Esophagus muscularis mucosa (tissue), 4 donors: ENCODE results near the gene SMIM22. TPM values are rescaled to one million over a fixed set of nuclear protein-coding genes. Genes with fewer than 3 reads are reported as not detected.

Experiments
- DNase-seq: peaks from one replicate; pipeline ENCODE4 v3.0.0-alpha.2; 2017; ENCODE audit errors: extremely low spot score
- H3K27ac ChIP-seq, 4 donors: fragments of 200-600 bp; sonication (generic); replicated peaks in 1 of 4; 1 replicate in 3 of 4; 2 replicates in 1 of 4; pipeline ENCODE4 v1.5.1; 2016 to 2019; ENCODE audit warnings: mild to moderate bottlenecking in 1 of 4
- H3K27me3 ChIP-seq, 4 donors: fragments of 200-600 bp; sonication (generic); one replicate each; pipeline versions ENCODE4 v1.5.1 to v1.6.0; 2016 to 2019
- H3K36me3 ChIP-seq, 4 donors: fragments of 200-600 bp; sonication (generic); one replicate each; pipeline ENCODE4 v1.5.1; 2016 to 2019
- H3K4me1 ChIP-seq, 4 donors: fragments of 200-600 bp; sonication (generic); one replicate each; pipeline ENCODE4 v1.5.1; 2016 to 2019
- H3K4me3 ChIP-seq, 4 donors: fragments of 200-600 bp; sonication (generic); 1 replicate in 2 of 4; 2 replicates in 2 of 4; pipeline ENCODE4 v1.5.1; 2016 to 2019; ENCODE audit warnings: mild to moderate bottlenecking in 4 of 4, moderate library complexity in 1 of 4
- H3K9me3 ChIP-seq, 4 donors: fragments of 200-600 bp; sonication (generic); 1 replicate in 3 of 4; 2 replicates in 1 of 4; pipeline ENCODE4 v1.5.1; 2016 to 2019
- CTCF ChIP-seq, 3 experiments: fragments of 200-600 bp in 2 of 3; fragments of 450-650 bp in 1 of 3; sonication (generic) in 2 of 3; IDR thresholded peaks; one replicate each; pipeline ENCODE4 v1.5.1; 2017 to 2019; ENCODE audit warnings: antibody characterized with exemption in 3 of 3, mild to moderate bottlenecking in 2 of 3, moderate library complexity in 1 of 3
- EP300 ChIP-seq: sonication (generic); formaldehyde crosslinking; IDR thresholded peaks from one replicate; pipeline ENCODE4 v1.6.1; 2017; ENCODE audit warnings: antibody characterized with exemption
- POLR2A ChIP-seq: fragments of 450-650 bp; IDR thresholded peaks from one replicate; pipeline ENCODE4 v1.6.1; 2017; ENCODE audit warnings: antibody characterized with exemption, moderate library complexity, mild to moderate bottlenecking, low read depth
- POLR2AphosphoS5 ChIP-seq, 2 donors: sonication (generic); formaldehyde crosslinking; IDR thresholded peaks; one replicate each; pipeline ENCODE4 v1.6.1; 2017; ENCODE audit warnings: antibody characterized with exemption in 2 of 2
- WGBS: methylation state at CpG from one replicate; pipeline ENCODE4 v1.1.5; 2018; 5-methylcytosine and 5-hydroxymethylcytosine counted together
- intact Hi-C: fragments of 100-400 bp; cut with DNase I; formaldehyde crosslinking; loops from one replicate; pipeline ENCODE4 v1.15.1; 2023
- total RNA-seq, 4 donors: library from RNA; depleted of rRNA; stranded (reverse); fragments of >200 nt; gene quantifications; one replicate each; pipeline versions ENCODE4 v1.1.0 to v1.2.1, GENCODE V29; 2016

The SMIM22 gene
- total RNA-seq, 4 donors from 2014 or later, result not detected

- 93% methylated on average over 13 of the region's 16 CpGs for WGBS
- intact Hi-C loops, result no loop called here
- no peak overlapping the region for H3K27ac ChIP-seq
- no peaks in the 10 kb centered on the region for H3K27me3 ChIP-seq
- peaks cover 0 to 23% (median 10%) of the 10 kb centered on the region in 4 donors for H3K4me1 ChIP-seq
- H3K4me3 ChIP-seq, result no peak overlapping the region
- TF ChIP-seq POLR2A (no peak), EP300 (no peak), CTCF (IDR thresholded peaks at IDR 0.05) (no peak), POLR2AphosphoS5 (IDR thresholded peaks at IDR 0.05) (no peak)
- peaks cover 27 to 54% (median 51%) of the 10 kb centered on the region in 4 donors for H3K36me3 ChIP-seq
- DNase-seq, result no peak
- H3K9me3 ChIP-seq, result no peaks in the 10 kb centered on the region
Observed at GRCh38 chr16:4748682-4749411, 46.3 kb upstream of the SMIM22 start.

- H3K9me3 ChIP-seq, result no peaks in the 10 kb centered on the region
- no peaks in the 10 kb centered on the region for H3K27me3 ChIP-seq
- H3K27ac ChIP-seq, result no peak overlapping the region
- no peak overlapping the region for H3K4me3 ChIP-seq
- H3K36me3 ChIP-seq, result peaks cover 29 to 63% (median 59%) of the 10 kb centered on the region in 4 donors
- TF ChIP-seq POLR2AphosphoS5 (IDR thresholded peaks at IDR 0.05), result no peak
- no peak for TF ChIP-seq EP300
- no peak for TF ChIP-seq POLR2A
- TF ChIP-seq CTCF (IDR thresholded peaks at IDR 0.05), result no peak
- 91% methylated on average over 9 of the region's 10 CpGs for WGBS
- intact Hi-C loops, result no loop called here
- peaks cover 0 to 23% (median 10%) of the 10 kb centered on the region in 4 donors for H3K4me1 ChIP-seq
- no peak for DNase-seq
Observed at GRCh38 chr16:4749700-4750257, 45.4 kb upstream of the SMIM22 start.

DNA sequence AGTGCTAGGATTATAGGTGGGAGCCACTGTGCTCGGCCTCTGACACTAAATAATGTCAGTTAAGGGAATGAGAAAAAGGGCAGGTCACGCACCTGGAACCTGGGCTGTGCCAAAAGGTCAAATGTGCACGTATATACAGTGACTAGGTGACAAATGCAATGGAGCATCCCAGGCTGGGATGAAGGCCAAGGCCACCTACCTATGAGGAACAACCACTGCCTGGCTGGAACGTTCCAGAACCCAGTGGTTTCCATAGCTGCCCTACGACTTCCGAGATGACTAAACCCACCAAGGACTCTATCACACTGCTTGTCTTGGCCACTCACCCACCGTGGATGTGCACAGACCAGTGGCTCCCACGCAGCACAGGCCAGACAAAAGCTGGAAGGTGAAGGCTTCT, 44.3 kb upstream of the SMIM22 start:
- 87% methylated on average over 8 of the region's 8 CpGs for whole genome bisulfite sequencing
- H3K27ac ChIP-seq, result no peak overlapping the region
- intact Hi-C loops, result no loop called here

GRCh38 chr16:4752351-4753100, 42.6 kb upstream of the SMIM22 start:
- 93% methylated on average over 17 of the region's 44 CpGs for WGBS
- peaks cover 46 to 90% (median 85%) of the 10 kb centered on the region in 4 donors for H3K36me3 ChIP-seq
- DNase-seq, result no peak
- no peaks in the 10 kb centered on the region for H3K9me3 ChIP-seq
- H3K27me3 ChIP-seq, result no peaks in the 10 kb centered on the region
- H3K4me1 ChIP-seq, result peaks cover 0 to 2% (median under 1%) of the 10 kb centered on the region in 4 donors
- TF ChIP-seq POLR2AphosphoS5 (IDR thresholded peaks at IDR 0.05) (no peak), EP300 (no peak), CTCF (IDR thresholded peaks at IDR 0.05) (no peak), POLR2A (no peak)
- intact Hi-C loops, result no loop called here
- H3K4me3 ChIP-seq, result no peak overlapping the region
- no peak overlapping the region for H3K27ac ChIP-seq

More for the DNA sequence above, 44.3 kb upstream of the SMIM22 start:
- H3K4me3 ChIP-seq, result no peak overlapping the region
- peaks cover 38 to 74% (median 70%) of the 10 kb centered on the region in 4 donors for H3K36me3 ChIP-seq
- H3K27me3 ChIP-seq, result no peaks in the 10 kb centered on the region
- H3K4me1 ChIP-seq, result peaks cover 0 to 18% (median 10%) of the 10 kb centered on the region in 4 donors
- no peak for DNase-seq
- no peaks in the 10 kb centered on the region for H3K9me3 ChIP-seq
- no peak for TF ChIP-seq POLR2AphosphoS5 (IDR thresholded peaks at IDR 0.05)
- no peak for TF ChIP-seq POLR2A
- no peak for TF ChIP-seq EP300
- TF ChIP-seq CTCF (IDR thresholded peaks at IDR 0.05), result no peak
